Activated naive CD4-positive, alpha-beta T cell treated with anti-CD3 and anti-CD28 coated beads, Interleukin-2, amount 50 U/mL, for 16 hours (primary cell): Measurements from ENCODE around the gene ENC1.

Source experiments
- DNase-seq: peaks from one replicate; pipeline ENCODE4 v3.0.0-alpha.2; 2020

The ENC1 gene

DNA sequence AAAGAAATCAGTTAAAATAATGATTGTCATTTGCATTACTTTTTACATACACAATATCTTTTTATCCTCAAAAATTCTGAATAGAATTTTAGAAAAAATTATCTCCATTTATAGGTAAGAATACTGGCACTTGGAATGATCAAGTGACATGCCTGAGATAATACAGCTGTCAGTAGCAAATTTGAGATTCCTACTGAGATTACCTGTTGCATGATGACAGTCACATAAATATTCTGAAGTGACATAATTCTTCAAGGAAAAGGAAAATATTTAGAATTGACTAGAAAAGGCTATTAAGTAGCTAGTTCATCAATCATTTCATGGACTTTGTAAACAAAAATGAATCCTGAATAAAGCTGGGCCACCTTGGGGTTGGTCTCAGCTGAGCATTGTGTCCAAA is 15.2 kb upstream of the ENC1 start:
- no peak for DNase-seq

DNA sequence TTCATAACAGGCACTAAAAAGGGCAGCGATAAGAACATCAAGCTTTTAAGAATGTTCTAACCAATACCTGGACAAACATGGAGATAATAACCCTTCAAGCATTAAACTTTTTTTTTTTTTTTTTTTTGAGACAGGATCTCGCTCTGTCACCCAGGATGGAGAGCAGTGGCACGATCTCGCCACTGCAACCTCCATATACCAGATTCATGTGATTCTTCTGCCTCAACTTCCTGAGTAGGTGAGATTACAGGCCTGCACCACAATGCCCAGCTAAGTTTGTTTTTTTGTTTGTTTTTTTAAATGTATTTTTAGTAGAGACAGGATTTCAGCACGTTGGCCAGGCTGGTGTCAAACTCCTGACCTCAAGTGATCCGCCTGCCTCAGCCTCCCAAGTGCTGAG is 14.7 kb upstream of the ENC1 start:
- no peak for DNase-seq

DNA sequence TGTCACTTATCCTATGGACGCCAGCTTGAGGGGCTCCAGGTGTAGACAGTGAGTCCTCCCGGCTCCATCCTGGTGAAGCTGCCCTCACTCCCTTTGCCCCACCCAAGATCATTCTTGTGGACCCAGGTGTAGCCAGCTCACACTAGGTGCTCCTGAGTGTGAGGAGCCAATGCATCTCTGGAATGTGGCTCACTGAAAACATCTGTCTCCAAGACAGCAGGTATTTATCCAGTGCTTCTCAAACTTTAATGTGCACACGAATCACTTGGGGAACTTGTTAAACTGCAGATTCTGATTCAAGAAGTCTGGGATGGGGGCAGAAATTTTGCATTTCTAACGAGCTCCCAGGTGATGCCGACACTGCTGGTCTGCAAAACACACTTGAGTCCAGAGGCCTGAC is 13.5 kb upstream of the ENC1 start:
- no peak for DNase-seq

DNA sequence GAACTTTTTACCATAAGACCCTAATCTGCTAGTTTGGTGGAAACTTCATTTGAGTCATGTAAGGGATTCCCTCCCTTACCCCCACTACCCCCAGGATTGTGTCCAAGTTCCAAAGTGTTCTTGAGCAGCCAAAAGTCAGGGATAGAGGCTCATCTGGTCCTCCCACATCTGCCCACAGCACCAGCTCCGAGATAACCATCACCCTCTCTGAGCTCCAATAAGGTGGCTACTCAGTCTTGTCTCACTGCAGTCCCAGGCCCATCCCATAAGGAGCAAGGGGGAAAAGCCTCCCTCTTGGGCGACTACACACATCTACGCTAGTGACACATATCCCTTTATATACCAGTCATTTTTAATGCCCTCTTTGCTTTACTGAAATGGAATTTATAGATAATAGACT is 12.0 kb upstream of the ENC1 start:
- no peak for DNase-seq

DNA sequence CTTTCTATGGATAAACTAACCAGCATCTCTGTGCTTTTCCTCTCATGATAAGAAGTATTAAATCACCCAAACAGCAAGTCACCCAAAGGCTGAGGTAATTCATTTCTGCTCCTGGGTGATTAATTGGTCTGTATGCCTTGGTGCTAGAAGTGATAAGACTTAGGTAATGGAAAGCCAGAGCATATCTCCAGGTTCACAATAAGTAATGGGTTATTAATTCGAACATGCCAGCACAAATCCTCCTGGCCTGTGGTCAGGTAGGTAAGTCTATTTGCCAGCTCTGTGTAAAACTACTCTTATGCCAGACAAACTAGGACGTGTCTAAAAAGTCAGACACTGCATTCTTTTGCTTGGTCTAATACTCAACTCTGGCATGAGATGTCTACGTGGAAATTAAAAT is 11.2 kb upstream of the ENC1 start:
- DNase-seq = no peak

DNA sequence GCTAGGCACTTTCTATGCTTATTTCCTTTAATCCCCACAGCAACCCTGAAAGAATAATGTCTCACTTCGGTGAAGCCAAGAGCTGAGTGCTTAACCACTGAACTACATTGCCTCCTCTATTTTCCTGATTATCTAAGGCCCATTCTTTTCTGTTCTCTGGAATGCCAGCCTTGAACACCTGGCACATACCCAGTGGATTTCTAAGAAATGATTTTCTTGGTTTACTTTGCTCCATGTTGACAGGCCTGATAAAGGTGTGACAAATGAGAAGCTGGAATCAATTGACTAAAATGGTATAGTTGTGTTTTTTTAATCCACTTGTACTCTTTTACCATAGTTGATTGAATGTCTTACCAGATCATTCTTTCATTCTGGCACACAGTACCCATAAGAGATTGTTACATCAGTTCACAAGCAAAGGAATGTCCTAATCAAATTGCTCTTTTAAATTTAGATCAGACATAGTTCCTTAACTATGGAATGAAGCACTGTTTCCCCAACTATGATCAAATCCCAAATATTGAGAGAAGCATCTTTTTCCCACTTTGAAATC is 9.0 kb upstream of the ENC1 start:
- no peak for DNase-seq

DNA sequence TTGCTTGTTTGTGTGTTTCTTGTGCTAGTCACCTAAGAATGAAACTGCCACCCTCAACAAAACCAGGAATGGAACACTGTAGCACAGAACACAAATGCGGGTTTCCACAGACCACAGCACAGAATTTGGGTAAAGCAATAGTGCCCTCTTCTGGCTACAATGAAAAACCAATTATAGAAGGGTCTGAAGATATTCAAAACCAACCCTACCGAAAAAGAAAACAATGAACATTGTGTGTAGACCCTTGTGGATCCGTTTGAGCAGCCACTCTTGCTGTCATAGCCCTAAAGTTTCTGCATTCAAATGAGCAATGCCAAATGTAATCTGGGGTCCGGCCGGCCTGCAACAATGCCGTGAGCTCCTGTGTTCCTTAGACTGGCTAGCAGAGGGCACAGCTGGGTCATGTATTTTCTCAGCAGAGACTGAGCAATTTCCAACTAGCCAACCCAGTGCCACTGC is 8.3 kb upstream of the ENC1 start:
- no peak for DNase-seq

DNA sequence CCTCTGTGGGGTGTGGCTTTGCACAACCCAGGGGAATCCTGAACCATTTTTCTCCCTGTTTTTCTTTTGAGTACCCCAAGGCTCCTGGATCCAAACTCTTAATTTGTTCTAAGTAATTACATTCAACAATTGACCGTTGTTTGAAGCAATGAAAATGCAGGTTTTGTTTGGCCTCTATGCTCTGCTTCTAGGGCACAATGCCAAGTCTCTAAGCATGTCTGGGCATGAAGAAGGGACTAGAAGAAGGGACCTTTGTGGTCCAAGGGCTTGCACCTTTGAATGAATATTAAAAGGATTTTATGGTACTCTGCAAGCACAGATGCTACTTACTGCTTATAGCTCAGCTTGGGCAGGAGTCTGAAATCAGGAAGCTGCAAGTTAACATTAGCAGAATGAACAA is 6.6 kb upstream of the ENC1 start:
- no peak for DNase-seq

DNA sequence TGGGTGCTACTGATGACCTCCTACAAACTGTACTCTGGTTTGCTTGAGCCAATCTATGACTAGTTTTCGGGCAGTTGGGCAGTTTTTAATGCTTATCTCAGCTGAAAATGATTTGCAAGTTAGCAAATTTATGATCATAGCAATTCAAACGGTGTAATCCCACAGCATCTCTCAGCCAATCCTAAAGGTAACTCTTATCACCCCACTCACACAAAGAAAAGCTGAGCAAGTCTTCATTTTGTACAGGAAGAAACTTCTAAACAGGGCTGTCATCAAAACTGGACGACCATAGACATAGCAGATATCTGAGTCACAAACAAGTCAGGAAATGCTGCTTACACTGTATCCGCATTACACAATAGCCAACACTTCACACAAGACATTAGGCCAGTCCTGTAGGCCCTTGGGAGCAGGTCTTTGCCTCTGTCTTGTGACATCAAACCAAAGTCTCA is 2.6 kb upstream of the ENC1 start:
- DNase-seq = no peak

DNA sequence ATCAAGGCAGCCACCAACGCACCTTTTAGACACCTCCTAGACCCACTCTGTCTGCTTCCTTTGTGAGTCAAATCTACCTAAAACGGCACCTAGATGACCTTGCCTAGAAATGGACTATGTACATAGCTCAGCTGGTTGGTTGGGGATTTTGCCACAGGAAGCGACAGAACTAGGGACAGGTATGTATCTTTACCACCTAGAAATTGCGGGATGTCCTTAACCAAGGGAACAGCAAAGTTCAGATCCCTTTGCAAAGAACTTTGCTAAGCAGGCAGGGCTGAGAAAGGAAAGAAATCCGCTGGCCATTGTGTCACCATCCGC is 2.0 kb upstream of the ENC1 start:
- no peak for DNase-seq

DNA sequence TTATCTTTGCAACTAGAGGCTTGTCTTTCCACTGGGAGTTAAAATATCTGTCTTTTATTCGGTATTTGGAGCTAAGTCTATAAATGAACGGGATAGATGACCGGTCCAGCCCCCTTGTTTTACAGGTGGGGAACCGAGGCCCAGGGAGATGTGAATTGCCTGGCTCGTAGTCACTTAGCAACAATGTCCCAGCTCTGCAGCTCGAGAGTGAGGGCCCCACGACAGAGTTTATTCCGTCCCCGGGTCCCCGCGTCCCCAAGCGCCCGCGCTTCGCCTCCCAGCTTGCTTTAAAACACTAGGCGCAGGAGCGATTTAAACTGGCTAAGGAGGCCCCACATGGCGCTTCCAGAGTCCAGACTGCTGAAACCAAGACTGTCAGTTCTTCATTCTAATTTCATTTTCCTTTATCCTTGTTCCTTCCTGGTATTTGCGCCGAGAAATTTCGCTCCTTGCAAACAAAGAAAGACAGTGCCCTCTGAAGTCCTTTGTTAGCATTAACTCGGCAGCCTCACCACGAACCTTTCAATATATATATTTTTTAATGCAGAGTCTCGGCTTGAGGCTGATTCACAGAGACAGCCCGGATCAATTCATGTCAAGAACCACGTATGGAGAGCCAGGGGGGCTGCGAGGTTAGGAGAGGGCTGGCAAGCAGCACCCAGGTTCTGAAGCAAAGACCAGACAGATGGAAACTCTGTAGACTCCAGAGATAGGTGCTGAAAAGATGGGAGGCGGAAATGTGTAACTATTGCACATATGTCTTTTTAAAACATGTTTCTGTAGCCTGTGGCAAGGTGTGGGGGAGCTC is 1.4 kb upstream of the ENC1 start:
- peak; percentile 24 for DNase-seq

DNA sequence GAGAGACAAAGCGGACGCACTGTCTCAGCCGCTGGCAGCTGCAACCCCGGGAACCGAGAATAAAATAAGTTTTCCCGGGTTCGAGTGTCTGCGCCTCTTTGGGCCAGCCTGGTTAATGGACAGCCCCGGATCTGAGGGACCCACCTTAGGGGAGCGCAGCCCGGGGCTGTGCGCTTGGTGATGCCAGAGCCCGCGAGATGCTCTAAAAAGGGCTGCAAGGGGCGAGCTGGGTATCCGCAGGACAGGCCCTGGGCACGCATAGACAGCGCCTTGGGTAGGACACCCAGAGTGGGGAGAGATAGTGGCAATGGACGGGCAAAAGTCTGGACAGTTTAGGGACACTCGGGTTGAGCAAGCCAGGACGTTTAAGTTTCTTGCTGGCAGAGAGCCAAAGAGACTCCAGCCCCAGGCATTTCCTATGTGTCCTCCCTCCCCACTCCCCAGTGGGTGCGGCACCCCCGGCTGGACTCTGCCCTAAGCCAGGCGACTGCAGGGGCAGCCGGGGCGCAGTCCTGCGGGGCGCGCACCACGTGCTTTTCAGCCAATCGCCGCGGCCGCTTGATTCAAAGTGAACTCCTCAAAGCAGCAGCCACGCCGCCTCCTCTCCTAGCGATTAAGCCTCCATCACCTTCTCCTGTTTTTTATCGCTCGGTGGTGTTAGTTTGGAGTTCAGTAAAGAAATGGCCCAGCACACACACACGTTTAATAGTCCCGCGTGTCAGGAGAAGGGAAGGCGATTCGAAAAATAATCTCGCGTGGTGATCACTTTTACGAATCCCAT is 616 bp upstream of the ENC1 start:
- DNase-seq = peak; percentile 34

DNA sequence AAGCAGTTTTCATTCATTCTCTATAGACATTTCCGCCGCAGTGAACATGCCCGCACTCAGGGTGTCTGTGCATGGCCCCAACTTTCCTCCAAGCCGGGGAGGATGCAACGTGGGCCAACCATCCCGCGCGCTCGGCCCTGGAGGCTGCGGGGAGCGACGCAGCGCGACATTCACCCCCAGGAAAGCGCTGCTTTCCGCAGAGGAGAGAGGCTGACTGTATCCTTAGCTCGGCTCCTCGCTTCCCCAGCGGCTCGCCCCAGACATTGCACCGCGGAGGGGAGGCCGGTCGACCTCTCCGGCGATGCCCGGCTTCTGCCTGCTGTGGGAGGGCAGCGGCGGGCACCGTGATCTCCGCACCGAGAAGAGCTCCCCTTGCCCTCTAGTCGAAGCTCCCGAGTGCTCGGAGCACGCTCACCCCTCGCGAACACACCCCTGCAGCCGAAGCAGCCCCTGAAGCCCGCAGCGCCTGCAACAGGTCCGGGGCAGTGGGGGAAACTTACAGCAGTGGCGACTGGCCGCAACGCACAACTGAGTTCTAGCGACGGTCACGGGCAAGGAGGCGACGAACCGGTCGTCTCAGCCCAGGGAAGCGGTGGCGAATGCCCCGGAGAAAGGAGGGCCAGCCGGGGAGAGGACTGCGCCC is 600 bp downstream of the ENC1 start:
- DNase-seq = peak; percentile 45

DNA sequence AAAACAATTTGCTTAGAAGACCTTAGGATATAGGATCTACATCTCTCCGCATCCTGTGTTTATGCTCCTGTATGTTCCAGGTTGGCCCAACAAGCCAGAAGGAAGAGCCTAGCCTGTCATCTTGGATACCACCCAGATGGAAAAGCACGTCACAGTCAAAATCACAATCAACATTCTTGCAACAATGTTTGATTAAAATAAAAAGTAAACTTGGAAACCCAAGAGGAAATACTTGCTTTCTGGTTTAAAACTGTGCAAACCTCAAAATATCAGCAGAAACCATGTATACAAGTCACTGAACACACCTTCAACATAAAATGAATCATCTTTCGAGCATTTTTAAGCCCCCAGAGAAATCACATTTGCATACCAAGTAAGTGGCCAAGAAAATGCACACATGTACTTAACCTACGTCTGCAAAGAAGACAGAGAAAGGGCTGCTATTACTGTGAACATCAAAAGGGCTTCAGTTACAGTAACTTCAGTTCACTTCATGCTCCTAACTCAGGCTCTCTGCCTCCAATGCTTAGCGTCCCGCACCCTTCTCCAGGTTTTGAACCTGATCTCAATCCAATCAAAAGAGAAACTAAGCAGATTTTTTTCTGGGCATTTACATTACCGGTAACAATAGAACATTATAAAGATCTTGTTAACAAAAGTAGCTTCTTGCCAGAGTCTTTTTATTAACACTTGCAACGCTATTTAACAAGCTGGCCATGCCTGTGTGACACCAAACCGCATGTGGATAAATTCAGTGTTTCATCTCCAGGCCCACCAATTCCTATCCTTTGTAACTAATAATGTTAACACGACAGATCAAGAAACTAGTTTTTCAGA is 1.3 kb downstream of the ENC1 start:
- DNase-seq = no peak

DNA sequence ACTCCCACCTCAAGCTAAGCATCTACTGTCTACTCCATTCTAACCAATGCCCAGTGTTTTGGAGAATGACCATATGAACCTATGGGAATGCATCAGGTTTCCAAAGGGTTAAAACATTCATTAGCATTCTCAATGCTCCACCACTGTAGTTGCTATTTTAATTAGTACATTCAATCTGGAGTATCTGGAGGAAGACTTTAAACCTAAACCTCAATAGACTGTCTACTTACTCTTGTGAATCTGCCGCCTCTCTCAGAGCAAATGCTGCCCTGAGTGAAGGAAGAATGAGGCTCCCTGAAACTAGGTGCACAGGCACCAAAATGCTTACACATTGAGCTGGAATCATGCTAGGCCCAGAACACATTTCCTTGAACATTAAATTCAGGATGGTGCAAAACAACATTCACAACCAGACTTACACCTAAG is 2.0 kb downstream of the ENC1 start:
- no peak for DNase-seq

DNA sequence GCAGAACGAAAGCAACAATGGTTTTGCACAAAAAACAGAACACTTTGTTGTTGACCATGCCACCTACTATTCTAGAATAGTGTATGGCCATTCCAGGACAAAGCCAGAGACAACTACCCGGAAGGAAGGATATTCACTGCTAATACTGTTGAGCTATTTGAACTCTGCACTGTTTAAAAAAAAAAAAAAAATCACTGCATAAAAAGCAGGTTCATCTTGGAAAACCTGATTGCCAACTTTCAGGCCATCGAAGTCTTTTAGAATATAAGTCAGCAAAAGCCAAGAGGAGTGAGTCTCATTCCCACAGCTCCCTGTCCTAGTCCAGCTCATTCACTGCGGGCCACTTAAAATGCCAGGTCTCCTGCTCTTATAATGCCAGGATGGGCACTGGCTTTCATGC is 4.0 kb downstream of the ENC1 start:
- no peak for DNase-seq

DNA sequence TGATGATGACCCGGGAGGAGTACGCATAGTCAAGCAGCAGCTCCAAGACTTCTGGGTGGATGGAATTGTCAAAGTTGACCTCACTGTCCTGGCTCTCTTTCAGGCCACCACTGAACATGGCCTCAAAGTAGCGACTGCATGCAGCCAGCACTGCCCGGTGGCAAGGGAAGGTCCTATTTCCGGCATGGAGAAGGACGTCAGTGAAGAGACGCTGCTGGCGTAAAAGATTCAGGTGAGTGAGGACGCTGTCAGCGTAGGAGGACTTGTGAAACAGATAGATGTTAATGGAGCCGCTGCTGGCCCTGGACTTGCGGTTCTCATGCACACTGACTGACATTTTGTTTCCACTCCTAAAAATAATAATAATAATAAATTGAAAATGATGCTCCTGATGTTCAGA is 4.4 kb downstream of the ENC1 start:
- DNase-seq = no peak

DNA sequence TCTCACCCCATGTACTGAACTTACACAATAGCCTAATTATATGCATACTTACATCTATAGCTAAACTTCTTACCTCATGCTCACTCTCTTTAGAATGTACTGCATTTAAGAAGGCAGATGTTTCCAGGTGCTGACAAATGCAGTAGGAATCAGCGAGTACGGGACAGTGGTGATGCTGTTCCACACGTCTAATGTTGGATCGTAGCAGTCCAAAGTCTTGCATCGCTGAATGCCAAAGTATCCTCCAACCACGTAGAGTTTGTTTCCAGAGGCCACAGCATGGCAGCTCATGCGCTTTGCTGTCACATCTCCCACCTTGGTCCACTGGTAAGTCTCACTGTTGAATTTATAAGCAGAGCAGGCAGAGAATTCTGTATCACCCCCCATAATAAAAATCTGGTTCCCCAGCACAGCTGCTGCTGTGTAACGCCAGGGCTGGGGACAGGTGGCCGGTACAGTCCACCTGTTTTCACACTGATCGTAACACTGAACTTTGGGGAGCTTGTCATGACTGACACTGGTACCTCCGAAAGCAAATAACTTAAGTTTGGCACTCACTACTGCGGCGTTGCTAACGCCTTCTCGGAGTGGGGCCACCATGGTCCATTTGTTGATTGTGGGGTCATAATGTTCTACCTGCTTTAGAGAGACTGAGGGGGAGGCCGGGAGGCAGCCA is 5.8 kb downstream of the ENC1 start:
- DNase-seq = no peak

DNA sequence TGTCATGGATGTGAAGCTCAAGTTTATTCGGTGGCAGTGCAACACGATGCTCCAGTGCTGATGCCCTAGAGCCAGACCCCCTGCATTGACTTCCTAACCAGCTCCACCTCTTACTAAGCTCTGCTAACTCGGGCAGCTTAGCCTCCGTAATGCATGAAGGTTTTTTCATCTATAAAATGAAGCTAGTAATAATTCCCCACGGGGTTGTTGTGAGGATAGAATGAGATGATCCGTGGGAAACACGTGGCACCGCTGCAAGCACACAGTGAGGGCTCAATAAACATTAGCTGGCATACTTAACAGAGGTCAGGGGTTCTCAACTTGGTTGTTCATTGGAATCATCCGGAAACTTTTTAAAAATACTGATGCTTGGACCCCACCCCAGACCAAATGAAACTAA is 6.8 kb downstream of the ENC1 start:
- no peak for DNase-seq

DNA sequence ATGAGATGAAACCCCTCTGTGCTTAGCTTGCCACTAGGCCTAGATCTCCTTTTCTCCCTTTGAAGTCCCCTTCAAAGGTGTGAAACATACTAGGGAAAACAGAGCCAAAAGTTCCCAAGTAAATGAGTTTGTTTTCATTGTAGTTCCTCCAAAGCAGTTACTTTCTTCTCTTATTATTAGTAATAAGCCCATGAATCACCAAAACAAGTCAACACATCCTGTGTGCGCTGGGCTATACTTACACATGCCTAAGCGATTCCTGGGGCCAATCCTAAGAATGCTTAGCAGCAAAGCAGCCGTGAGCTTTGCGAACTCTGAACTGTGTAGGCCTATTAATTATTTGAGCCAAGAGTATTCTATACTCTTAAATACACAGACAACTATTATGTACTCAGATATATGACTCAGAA is 7.6 kb downstream of the ENC1 start:
- DNase-seq = no peak

DNA sequence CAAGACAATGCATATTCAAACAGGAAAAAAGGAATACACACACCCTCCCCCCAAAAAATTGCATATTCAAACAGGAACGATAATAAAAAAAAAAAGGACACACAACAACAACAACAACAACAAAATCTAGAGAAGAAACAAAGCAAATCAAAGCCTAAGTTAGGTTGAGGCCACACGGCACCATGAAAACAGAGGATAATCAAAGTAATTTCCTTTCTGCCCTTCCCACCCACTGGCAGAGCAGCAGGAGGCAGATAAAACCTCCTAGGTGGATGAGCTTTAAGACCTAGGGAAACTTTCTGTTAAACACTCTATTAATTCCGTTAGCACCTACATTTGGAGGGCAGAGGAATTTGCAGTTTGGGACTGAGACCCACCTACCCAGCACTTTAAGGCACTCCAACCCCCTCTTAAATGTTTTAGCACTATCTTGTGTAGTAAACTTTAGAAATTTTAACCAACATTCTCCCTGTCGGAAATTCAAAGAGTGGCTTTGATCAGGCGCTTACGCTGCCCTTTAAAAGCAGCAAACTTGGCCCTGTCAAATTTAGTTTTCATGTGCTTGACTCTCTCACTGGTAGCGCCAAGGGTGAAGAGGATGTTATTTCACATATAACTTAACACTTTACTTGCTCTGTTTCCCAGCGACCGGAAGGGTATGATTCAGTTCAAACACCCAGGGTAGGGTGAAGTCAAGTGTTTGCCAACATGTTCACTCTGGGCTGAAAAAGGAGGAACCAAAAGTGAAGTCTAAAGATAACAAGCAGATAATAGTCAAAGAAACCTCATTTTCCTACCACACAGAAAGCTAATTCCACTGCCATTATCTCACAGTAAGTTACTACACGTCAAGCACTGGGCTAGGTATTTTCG is 9.2 kb downstream of the ENC1 start:
- no peak for DNase-seq
